NCI-H345 treated with DMSO at 0.1 percent for 48 hours (cell line): ENCODE measurements around the gene EPAS1.

Experiments used
- DNase-seq: peaks from one replicate; lab custom pipeline; 2025; ENCODE audit not compliant: unreplicated experiment; lab: John Stamatoyannopoulos, UW

Gene EPAS1

DNA sequence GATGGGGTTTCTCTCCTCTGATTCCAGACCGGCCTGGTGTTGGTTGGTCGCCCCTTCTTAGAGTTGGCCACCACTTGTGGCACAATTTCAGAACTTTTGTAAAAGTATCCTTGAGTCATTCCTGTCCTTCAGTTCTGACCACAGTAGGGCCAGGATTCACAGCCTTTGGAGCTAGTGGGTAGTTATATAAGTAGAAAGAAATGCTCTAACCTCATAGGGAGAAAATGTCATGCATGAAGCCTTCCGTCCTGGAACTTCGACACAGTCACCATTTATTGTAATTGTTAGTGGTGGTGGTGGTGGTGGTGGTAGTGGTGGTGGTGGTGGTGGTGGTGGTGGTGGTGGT lies 65.4 kb downstream of the EPAS1 start:
- no peak for DNase-seq

DNA sequence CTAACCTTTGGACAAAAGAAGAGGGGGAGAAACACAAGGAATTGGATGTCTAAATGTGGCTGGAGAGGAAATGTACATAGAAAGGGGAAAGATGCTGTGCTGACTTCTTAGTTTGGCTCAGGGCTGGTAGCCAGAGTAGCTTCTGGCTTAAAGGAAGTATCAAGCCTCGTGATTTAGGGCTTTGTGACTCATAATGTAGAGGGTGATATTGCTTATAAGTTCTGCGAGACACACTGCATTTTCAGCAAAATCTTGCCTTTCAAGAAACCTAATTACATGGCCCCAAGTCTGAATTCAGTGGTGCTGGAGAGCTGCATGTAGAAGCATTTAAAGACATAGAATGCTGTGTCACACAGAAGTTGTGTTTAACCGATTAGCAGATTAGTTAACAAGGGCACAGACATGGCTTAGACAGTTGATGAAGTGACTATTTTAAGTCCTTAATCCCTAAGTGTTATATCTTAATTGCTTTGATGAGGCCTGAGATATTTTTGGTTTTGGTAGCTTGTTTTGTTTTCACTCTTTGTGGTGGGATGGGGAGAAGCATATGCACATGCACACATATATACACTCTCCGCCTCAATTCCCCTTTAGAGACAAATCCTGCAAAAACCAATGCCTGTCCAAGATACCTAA lies 66.4 kb downstream of the EPAS1 start:
- no peak for DNase-seq

DNA sequence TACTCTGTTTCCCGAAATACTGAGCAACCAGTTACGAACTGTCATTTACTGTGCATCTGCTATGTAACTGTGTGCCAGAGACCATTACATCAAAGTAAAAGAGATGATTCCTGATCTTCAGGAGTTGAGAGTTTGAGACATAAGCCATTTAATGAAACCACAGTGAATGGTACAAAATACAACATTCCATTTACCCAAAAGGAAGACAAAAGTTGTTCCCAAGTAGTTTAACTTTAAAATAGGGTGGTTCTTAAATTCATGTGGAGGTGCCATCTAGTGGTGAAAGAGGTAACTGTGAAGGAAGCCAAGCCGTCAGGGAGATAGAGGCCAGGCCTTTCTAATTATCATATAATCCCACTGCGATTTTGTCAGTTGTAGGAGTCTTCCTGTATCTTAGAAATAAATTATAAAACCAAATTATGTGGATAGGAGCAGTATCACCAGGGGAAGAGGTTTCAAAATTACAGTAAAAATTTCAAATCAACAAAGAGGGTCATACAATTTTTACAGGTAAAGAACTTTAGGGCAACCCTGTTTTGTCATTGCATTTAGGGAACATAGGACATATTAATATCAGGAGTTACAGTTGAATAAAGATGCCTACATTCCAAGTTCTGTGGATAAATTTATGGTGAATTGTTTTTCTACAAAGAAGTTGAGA lies 67.7 kb downstream of the EPAS1 start:
- DNase-seq, result peak; percentile 53

GRCh38 chr2:46365913-46366667 lies 68.9 kb downstream of the EPAS1 start:
- no peak for DNase-seq

- DNase-seq, result no peak
Observed at GRCh38 chr2:46366668-46367052, 69.5 kb downstream of the EPAS1 start.

- no peak for DNase-seq
Observed at GRCh38 chr2:46367286-46367685, 70.1 kb downstream of the EPAS1 start.

DNA sequence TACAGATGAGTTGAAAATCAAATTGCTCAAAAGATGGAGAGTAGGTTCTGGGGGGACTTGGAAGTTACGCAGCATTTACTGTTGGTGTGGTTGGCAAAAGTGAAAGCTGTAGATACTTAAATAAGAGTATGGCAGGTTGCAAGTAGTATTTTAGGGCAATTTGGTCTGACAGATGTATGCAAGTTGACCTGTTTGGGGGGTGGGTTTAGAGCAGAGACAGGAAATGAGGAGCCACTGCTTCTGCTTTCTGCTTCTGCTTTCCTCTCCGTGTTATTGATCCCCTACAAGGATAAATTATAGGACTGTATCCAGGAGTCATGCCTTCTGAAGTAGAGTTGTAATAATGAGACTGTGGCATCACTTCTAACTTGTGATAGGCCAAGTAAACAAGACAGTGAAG lies 71.2 kb downstream of the EPAS1 start:
- no peak for DNase-seq

DNA sequence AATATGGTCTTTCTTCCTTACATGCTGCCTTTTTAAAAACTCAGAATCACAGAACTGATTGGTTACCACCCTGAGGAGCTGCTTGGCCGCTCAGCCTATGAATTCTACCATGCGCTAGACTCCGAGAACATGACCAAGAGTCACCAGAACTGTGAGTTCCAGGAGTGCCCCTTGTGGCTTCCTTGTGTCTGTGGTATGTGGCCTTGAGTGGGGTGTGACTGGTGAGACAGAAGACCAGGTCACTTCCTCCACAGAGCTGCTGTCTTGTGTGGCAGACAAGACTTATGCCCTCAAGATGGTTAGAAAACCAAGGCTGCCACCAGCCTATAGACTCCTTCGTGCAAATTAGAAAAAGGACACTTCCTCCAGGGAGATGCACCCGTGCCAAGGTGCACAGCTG lies 72.6 kb downstream of the EPAS1 start:
- DNase-seq, result no peak

- DNase-seq, result no peak
Observed at GRCh38 chr2:46371854-46372253, 74.6 kb downstream of the EPAS1 start.

GRCh38 chr2:46372475-46372874 lies 75.3 kb downstream of the EPAS1 start:
- no peak for DNase-seq

DNA sequence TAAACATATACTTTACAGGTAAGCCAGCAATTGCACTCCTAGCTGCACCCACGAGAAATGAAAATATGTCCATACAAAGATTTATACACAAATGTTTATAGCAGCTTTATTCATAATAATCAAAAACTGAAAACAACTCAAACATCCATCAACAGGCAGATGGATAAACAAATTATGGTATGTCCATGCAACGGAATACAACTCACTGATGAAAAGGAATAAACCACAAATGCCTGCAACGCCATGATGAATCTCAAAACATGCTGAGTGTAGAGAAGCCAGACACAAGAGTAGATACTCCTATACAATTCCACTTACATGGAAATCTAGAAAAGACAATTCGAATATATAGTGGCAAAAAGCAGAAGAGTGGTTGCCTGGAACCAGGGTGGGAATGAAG lies 76.0 kb downstream of the EPAS1 start:
- no peak for DNase-seq

DNA sequence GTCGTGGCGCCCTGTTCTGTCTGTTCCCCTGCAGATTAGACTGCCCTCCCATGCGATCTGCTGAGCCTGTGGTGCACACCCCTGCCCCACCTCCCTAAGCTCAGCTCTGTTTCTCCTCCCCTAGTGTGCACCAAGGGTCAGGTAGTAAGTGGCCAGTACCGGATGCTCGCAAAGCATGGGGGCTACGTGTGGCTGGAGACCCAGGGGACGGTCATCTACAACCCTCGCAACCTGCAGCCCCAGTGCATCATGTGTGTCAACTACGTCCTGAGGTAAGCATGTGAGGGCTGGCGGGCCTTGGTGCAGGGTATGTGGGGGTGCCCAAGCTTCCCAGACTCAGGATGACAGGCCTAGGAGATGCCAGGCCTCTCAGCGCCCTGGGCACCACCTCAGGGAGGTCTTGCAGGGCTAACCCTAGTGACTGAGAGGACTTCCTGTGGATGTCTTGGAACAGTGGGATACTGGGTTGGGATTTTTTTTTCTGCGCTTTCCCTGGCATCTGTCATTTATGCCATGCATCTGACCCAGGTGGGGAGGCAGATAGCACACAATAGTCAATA lies 78.4 kb downstream of the EPAS1 start:
- DNase-seq, result no peak

- no peak for DNase-seq
Observed at GRCh38 chr2:46376586-46376985, 79.4 kb downstream of the EPAS1 start.

DNA sequence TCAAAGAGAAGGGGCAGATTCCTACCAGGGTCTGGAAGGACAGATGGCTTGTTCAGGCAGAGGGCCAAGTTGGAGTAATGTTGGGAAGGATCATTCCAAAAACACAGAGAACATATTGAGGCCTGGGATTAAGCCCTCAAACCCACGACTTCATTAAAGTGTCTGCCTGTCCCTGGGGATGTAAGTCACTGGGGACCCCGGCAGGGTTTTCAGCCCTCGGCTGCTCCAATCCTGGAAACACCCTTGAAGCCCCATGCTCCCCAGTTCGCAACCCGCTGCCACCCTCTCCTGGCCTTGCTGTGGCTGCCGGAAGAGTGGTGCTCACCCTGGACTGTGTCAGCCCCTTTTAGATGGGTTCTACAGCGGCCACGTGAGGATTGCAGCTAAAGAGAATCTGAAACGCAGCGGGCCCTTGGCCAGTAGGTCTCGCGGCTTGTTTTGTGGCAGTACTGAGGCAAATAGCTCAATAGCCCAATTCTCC lies 79.9 kb downstream of the EPAS1 start:
- no peak for DNase-seq

GRCh38 chr2:46377666-46378560 lies 80.7 kb downstream of the EPAS1 start:
- DNase-seq, result no peak

GRCh38 chr2:46378616-46379015 lies 81.4 kb downstream of the EPAS1 start:
- DNase-seq, result no peak

- DNase-seq, result no peak
Observed at GRCh38 chr2:46379213-46380037, 82.2 kb downstream of the EPAS1 start.

DNA sequence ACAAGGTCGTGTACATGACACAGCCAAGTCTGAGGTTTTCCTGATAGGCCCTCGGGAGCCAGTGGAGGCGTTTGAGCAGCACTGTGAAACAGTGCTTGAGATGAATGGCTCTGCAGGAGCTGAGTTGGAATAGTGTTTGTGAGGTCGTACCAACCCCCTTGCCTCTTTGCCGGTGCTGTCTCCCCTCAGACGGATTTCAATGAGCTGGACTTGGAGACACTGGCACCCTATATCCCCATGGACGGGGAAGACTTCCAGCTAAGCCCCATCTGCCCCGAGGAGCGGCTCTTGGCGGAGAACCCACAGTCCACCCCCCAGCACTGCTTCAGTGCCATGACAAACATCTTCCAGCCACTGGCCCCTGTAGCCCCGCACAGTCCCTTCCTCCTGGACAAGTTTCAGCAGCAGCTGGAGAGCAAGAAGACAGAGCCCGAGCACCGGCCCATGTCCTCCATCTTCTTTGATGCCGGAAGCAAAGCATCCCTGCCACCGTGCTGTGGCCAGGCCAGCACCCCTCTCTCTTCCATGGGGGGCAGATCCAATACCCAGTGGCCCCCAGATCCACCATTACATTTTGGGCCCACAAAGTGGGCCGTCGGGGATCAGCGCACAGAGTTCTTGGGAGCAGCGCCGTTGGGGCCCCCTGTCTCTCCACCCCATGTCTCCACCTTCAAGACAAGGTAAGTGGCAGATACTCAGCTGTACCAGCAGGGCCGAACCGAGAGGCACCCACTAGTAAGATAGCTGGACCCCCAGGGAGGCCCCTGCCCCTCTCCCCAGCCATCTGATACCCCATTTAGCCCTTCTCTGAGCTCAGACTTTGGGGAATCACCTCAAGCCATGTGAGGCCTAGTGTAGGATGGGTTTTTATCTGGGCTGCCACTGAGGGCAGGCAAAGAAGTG lies 83.1 kb downstream of the EPAS1 start:
- DNase-seq, result no peak

GRCh38 chr2:46381263-46381849 lies 84.1 kb downstream of the EPAS1 start:
- DNase-seq, result no peak
